Breast epithelium (tissue), 3 donors: ENCODE results near the gene KCNH1.

Experiments
- POLR2A ChIP-seq: fragments of 450-650 bp; IDR thresholded peaks from one replicate; pipeline ENCODE4 v1.6.1; 2016; ENCODE audit warnings: antibody characterized with exemption, mild to moderate bottlenecking, moderate library complexity
- TF ChIP-seq, protein P1 (sequence below), 3 donors: fragments of 450-650 bp; IDR thresholded peaks; one replicate each; pipeline ENCODE4 v1.5.1; 2016 to 2017; ENCODE audit warnings: antibody characterized with exemption in 3 of 3, mild to moderate bottlenecking in 3 of 3, moderate library complexity in 3 of 3

DNA sequence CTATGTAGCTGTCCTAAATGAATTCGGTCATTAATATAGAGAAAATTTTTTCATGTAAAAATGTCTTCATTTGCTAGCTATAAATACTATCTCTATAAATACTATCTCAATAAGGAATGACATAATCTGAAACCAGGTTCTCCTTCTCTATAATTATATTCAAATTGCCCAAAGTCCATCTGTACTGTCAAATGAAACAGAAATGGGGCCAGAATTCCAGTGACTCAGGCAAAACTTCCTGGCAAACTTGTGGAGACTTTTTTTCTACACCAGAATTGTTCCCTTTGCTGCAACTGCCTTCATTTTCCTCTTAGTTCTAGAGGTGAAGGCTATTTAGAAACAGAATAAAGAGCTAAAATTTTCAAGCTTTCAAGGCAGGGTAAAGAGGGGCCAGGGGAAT, 152.5 kb downstream of the KCNH1 start:
- TF ChIP-seq, protein P1, sequence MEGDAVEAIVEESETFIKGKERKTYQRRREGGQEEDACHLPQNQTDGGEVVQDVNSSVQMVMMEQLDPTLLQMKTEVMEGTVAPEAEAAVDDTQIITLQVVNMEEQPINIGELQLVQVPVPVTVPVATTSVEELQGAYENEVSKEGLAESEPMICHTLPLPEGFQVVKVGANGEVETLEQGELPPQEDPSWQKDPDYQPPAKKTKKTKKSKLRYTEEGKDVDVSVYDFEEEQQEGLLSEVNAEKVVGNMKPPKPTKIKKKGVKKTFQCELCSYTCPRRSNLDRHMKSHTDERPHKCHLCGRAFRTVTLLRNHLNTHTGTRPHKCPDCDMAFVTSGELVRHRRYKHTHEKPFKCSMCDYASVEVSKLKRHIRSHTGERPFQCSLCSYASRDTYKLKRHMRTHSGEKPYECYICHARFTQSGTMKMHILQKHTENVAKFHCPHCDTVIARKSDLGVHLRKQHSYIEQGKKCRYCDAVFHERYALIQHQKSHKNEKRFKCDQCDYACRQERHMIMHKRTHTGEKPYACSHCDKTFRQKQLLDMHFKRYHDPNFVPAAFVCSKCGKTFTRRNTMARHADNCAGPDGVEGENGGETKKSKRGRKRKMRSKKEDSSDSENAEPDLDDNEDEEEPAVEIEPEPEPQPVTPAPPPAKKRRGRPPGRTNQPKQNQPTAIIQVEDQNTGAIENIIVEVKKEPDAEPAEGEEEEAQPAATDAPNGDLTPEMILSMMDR (IDR thresholded peaks at IDR 0.05), result no peak
- no peak for TF ChIP-seq POLR2A
